Activated CD8-positive, alpha-beta T cell treated with anti-CD3 and anti-CD28 coated beads for 36 hours (primary cell): ENCODE data around the gene ACTG1. TPM values are rescaled to one million over a fixed set of nuclear protein-coding genes. Genes with fewer than 3 reads are reported as not detected.

Source experiments
- ATAC-seq: fragments of 200-7000 bp; cut with Tn5 transposase; one replicate; pipeline ENCODE4 v1.10.0; 2021; ENCODE audit warnings: mild to moderate bottlenecking, moderate library complexity
- CTCF ChIA-PET: fragments of 350-600 bp; sonication (Branson Sonifier 250); formaldehyde crosslinking; loops from one replicate; lab custom pipeline; 2021; ENCODE audit warnings: antibody characterized with exemption; lab: Charles Lee
- POLR2A ChIA-PET: fragments of 350-600 bp; sonication (Branson Sonifier 250); formaldehyde crosslinking; loops from one replicate; lab custom pipeline; 2021; ENCODE audit warnings: antibody characterized with exemption; lab: Charles Lee
- DNase-seq: peaks from one replicate; pipeline ENCODE4 v3.0.0-alpha.2; 2020
- H3K27ac Mint-ChIP-seq: one replicate; pipeline ENCODE4 v1.8.0; 2021; ENCODE audit warnings: mild to moderate bottlenecking, mixed read lengths
- H3K27me3 Mint-ChIP-seq: one replicate; pipeline ENCODE4 v1.8.0; 2021; ENCODE audit warnings: mixed read lengths
- H3K36me3 Mint-ChIP-seq: one replicate; pipeline ENCODE4 v1.8.0; 2021; ENCODE audit warnings: low read depth, mixed read lengths
- H3K4me1 Mint-ChIP-seq: one replicate; pipeline ENCODE4 v1.8.0; 2021; ENCODE audit warnings: low read depth, mixed read lengths
- H3K4me3 Mint-ChIP-seq: one replicate; pipeline ENCODE4 v1.8.0; 2021; ENCODE audit warnings: mild to moderate bottlenecking, moderate library complexity, mixed read lengths
- H3K9me3 Mint-ChIP-seq: one replicate; pipeline ENCODE4 v1.8.0; 2021; ENCODE audit warnings: mixed read lengths
- intact Hi-C: fragments of 100-400 bp; cut with micrococcal nuclease; formaldehyde crosslinking; loops from one replicate; pipeline ENCODE4 v1.10.0; 2022
- total RNA-seq, 2 experiments: library from RNA; stranded (reverse); gene quantifications; one replicate each; pipeline ENCODE4 v1.2.3, GENCODE V29; 2021
- TF ChIP-seq, protein P1 (sequence below): fragments of 200-600 bp; IDR thresholded peaks from one replicate; pipeline ENCODE4 v1.8.0; 2022; ENCODE audit warnings: antibody characterized with exemption, mild to moderate bottlenecking

The ACTG1 gene
- total RNA-seq, 2 experiments from 2014 or later = 4,606 to 4,756 TPM

DNA sequence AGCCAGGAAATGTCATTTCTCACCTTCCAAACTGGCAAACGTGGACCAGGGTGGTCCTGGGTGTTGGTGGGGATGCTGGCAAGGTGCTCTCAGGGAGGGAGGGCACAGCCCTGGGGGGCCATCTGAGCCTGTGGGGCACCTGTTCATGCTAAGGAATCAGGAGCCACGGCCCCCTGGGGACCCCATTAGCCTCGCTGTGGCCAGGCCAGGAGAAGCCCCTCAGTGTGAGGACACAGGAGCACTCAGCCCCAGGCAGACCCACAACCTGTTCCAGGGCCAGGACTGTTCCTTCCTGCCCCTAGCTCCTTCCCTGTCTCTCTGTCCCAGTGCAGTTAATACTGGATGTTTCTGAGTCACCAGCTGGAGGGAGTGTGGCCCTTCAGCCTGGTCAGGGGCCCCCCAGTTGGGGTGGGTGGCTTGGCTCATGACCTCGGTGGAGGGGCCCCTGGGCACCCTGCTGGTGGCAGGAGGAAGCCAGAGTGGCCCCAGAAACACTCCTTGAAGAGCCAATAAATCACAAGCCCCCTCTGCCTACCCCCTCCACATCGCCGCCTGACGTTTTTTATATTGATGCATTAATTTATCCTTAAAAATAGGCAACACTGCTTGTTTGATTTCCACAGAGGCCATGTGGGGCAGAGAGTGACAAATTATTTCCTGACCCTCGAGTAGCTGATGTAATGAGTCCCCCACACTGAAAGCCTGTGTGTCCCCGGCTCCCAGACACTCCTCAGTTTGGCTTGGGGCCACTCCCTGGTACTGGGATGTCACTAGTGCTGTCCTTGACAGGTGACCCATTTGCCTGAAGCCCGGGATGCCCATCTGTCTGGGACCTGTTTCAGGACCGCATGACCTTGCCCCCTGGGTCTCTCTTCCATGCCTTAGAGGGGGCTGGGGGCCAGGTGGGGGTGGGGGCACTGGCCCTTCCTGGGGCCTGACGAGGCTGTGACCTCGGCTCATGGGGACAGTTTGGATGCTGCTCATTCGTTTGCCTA is 22.3 kb downstream of the ACTG1 start:
- Mint-ChIP-seq H3K4me3 (peak overlapping the region; percentile 63), H3K9me3 (no peaks in the 10 kb centered on the region), H3K4me1 (peaks cover 18% of the 10 kb centered on the region), H3K36me3 (no peaks in the 10 kb centered on the region), H3K27ac (peak overlapping the region; percentile 16), H3K27me3 (peaks cover 6% of the 10 kb centered on the region)
- CTCF ChIA-PET = interaction anchor here (1.0 kb wide), 2 partner anchors 78 to 199 kb away, joined by 3 read pairs; no protein-coding TSS in a partner anchor
- intact Hi-C loops = loop anchor here (10.0 kb wide), 1 partner anchor 195 kb away; the partner anchor contains the start of gene SLC38A10
- POLR2A ChIA-PET = interaction anchor here (0.6 to 4.2 kb wide), 7 partner anchors 9 to 252 kb away, joined by 3 to 33 read pairs (median 7); partner anchors contain the start of gene ACTG1
- ATAC-seq (no peak), DNase-seq (no peak)
- TF ChIP-seq, protein P1, sequence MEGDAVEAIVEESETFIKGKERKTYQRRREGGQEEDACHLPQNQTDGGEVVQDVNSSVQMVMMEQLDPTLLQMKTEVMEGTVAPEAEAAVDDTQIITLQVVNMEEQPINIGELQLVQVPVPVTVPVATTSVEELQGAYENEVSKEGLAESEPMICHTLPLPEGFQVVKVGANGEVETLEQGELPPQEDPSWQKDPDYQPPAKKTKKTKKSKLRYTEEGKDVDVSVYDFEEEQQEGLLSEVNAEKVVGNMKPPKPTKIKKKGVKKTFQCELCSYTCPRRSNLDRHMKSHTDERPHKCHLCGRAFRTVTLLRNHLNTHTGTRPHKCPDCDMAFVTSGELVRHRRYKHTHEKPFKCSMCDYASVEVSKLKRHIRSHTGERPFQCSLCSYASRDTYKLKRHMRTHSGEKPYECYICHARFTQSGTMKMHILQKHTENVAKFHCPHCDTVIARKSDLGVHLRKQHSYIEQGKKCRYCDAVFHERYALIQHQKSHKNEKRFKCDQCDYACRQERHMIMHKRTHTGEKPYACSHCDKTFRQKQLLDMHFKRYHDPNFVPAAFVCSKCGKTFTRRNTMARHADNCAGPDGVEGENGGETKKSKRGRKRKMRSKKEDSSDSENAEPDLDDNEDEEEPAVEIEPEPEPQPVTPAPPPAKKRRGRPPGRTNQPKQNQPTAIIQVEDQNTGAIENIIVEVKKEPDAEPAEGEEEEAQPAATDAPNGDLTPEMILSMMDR = no peak

DNA sequence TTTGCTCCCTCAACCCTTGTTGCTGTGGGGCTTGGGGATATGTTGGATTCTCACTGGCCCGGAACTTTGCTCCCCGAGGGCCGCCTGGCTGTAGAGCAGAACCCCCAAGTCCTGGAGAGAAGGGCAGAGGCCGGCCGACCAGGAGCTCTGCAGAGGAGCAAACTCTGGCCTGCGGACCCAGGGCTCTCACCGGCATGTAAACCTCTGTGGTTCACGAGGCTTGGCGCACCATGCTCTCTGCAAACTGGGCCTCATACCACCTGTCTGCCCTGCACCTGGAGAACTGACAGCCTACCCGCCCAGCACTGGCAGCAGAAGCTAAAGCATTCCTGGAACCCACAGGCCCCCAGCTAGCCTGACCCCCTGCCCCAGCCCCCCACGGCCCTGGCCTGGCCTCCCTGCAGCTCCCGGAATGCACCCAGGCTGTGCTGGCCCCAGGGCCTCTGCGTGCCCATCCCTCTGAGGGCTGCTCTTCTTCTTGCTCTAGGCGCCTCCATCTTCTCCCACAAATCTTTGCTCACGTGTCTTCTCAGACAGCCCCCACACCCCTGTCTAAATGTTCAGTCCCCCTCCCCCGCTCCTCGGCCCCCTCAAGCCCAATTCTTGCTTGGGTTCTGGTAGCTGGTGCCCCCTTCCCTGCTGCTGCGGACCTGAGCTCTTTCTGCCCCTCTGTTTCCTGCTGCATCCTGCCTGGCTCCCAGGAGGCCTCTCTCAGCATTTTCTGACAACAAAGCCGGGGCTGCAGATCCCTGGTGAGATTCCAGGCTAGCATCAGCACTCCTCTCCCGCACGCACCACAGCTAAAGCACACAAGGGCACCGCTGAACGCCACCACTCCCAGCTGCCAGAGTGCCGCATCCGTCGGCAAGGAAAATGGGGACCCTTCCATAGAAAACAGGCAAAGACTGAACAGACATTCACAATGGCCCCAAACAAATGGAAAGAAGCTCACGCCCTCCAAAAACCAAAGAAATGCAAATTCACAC is 23.3 kb downstream of the ACTG1 start:
- H3K27me3 Mint-ChIP-seq = peaks cover 4% of the 10 kb centered on the region
- POLR2A ChIA-PET = interaction anchor here (0.6 to 4.2 kb wide), 9 partner anchors 10 to 1119 kb away, joined by 3 to 33 read pairs (median 4); partner anchors contain the start of gene ACTG1
- H3K4me1 Mint-ChIP-seq = peaks cover 18% of the 10 kb centered on the region
- intact Hi-C loops = loop anchor here (10.0 kb wide), 1 partner anchor 195 kb away; the partner anchor contains the start of gene SLC38A10
- ATAC-seq (no peak), DNase-seq (no peak)
- CTCF ChIA-PET = interaction anchor here (1.0 to 1.1 kb wide), 2 partner anchors 9 to 77 kb away, joined by 3 to 4 read pairs; no protein-coding TSS in a partner anchor
- H3K27ac Mint-ChIP-seq = peak overlapping the region; percentile 16
- TF ChIP-seq, protein P1 = no peak
- peak overlapping the region; percentile 63 for H3K4me3 Mint-ChIP-seq
- H3K36me3 Mint-ChIP-seq = no peaks in the 10 kb centered on the region
- no peaks in the 10 kb centered on the region for H3K9me3 Mint-ChIP-seq

DNA sequence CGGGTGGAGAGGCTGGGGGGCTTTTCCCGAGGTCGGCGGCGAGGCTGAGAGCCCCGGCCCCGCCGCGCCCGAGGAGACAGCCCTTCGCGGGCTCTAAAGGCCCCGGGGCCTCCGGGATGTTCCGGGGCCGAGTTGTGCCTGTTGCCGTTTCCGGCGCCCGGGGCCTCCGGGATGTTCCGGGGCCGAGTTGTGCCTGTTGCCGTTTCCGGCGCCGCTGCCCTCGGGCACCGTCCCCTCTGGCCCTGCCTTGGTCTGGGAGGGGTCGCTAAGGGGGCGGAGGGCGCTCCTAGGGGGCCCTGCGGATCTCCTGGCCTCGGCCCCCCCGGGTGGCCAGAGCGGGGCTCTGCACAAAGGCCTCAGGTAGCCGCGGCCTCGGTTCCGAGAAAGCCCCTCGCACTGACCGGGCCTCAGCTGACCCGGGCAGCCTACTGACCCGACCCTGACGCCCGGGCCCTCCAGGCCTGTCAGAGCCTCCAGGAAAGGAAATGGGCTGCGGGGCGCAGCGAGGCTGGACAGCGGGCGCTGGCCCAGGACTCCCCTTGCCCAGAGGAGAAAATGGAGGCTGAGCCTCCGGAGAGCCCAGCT is 24.2 kb downstream of the ACTG1 start:
- ATAC-seq (peak; percentile 22), DNase-seq (peak; percentile 51)
- TF ChIP-seq, protein P1 = no peak
- H3K27ac Mint-ChIP-seq = no peak overlapping the region
- H3K27me3 Mint-ChIP-seq = peaks cover 4% of the 10 kb centered on the region
- H3K4me1 Mint-ChIP-seq = peaks cover 20% of the 10 kb centered on the region
- ChIA-PET CTCF (interaction anchor here (1.1 kb wide), 1 partner anchor 10 kb away, joined by 4 read pairs; no protein-coding TSS in a partner anchor), POLR2A (interaction anchor here (0.6 to 4.2 kb wide), 7 partner anchors 11 to 242 kb away, joined by 3 to 33 read pairs (median 7); partner anchors contain the start of gene ACTG1)
- peak overlapping the region; percentile 63 for H3K4me3 Mint-ChIP-seq
- no peaks in the 10 kb centered on the region for H3K9me3 Mint-ChIP-seq
- intact Hi-C loops = loop anchor here (10.0 kb wide), 1 partner anchor 194 kb away; the partner anchor contains the start of gene SLC38A10
- no peaks in the 10 kb centered on the region for H3K36me3 Mint-ChIP-seq

DNA sequence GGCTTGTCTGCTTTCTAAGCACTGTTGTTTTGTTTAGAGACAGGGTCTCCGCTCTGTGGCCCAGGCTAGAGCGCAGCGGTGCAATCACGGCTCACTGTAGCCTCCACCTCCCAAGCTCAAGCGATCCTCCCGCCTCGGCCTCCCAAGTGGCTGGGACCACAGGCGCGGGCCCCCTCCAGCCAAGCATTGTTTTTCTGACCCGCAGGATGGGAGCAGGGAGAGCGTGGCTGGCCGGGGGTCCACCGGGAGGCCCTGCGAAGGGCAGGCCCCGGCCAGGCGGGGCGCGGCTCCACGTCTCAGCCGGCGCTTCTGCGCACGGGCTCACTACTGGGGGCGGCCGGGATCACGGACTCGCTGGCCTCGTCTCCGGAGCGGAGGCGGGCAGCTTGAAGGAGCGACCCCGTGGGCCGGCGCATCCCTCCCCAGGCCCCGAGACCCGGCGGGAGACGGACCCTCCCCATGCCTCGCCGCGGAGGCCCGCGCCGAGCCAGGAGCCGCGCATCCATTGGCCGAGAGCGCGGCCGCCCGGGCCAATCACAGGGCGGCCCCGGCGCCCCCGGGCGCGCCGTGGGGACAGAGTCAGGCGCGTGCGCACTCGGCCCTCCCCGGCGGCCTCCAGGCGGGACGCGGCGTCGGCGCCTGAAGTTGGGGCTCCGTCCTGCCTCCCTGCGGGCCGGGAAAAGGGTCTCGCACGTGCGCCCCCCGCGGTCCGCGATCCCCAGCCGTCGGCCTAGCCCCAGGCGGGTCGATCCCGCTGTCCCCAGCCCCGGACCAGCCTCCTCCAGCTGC is 24.9 kb downstream of the ACTG1 start:
- H3K9me3 Mint-ChIP-seq = no peaks in the 10 kb centered on the region
- CTCF ChIA-PET = interaction anchor here (1.5 to 1.6 kb wide), 2 partner anchors 23 to 235 kb away, joined by 3 read pairs; no protein-coding TSS in a partner anchor
- H3K27me3 Mint-ChIP-seq = peaks cover 6% of the 10 kb centered on the region
- intact Hi-C loops = loop anchor here (10.0 kb wide), 1 partner anchor 193 kb away; the partner anchor contains the start of gene SLC38A10
- DNase-seq (peak; percentile 81), ATAC-seq (peak; percentile 81)
- no peak overlapping the region for H3K27ac Mint-ChIP-seq
- POLR2A ChIA-PET = interaction anchor here (0.6 to 4.2 kb wide), 6 partner anchors 11 to 241 kb away, joined by 3 to 33 read pairs (median 7); partner anchors contain the start of gene ACTG1
- peak overlapping the region; percentile 63 for H3K4me3 Mint-ChIP-seq
- TF ChIP-seq, protein P1 = no peak
- H3K4me1 Mint-ChIP-seq = peaks cover 26% of the 10 kb centered on the region
- H3K36me3 Mint-ChIP-seq = no peaks in the 10 kb centered on the region
